HK-2 (cell line): ENCODE results near the gene TPCN1.
A peak's percentile ranks its signal among the peaks of the same experiment; 100 is the strongest.

Source experiments
- DNase-seq: peaks from one replicate; pipeline ENCODE4 v3.0.0-alpha.2; 2018; ENCODE audit not compliant: unreplicated experiment

The TPCN1 gene

GRCh38 chr12:113224955-113225354 lies 3.7 kb downstream of the TPCN1 start:
- no peak for DNase-seq

GRCh38 chr12:113226696-113227568 lies 5.7 kb downstream of the TPCN1 start:
- no peak for DNase-seq

GRCh38 chr12:113227686-113228391 lies 6.6 kb downstream of the TPCN1 start:
- no peak for DNase-seq

GRCh38 chr12:113228394-113229028 lies 7.2 kb downstream of the TPCN1 start:
- DNase-seq: no peak

GRCh38 chr12:113230315-113231234 lies 9.3 kb downstream of the TPCN1 start:
- peak; percentile 41 for DNase-seq

GRCh38 chr12:113231235-113232088 lies 10.2 kb downstream of the TPCN1 start:
- peak; percentile 80 for DNase-seq

GRCh38 chr12:113232089-113232839 lies 11.0 kb downstream of the TPCN1 start:
- no peak for DNase-seq

GRCh38 chr12:113232840-113233585 lies 11.7 kb downstream of the TPCN1 start:
- no peak for DNase-seq

GRCh38 chr12:113233967-113234366 lies 12.7 kb downstream of the TPCN1 start:
- DNase-seq: no peak

GRCh38 chr12:113234483-113234882 lies 13.2 kb downstream of the TPCN1 start:
- DNase-seq: no peak

- no peak for DNase-seq
These were observed 14.7 kb downstream of the TPCN1 start for GRCh38 chr12:113235976-113236375.

GRCh38 chr12:113236539-113237399 lies 15.5 kb downstream of the TPCN1 start:
- no peak for DNase-seq

- DNase-seq: no peak
These were observed 16.5 kb downstream of the TPCN1 start for GRCh38 chr12:113237748-113238147.

GRCh38 chr12:113238309-113238708 lies 17.0 kb downstream of the TPCN1 start:
- DNase-seq: no peak

- no peak for DNase-seq
These were observed 18.1 kb downstream of the TPCN1 start for GRCh38 chr12:113239288-113239771.

GRCh38 chr12:113239811-113240331 lies 18.6 kb downstream of the TPCN1 start:
- DNase-seq: no peak

- DNase-seq: no peak
These were observed 19.1 kb downstream of the TPCN1 start for GRCh38 chr12:113240395-113240794.
